Central memory CD8-positive, alpha-beta T cell (primary cell): ENCODE results near the gene XYLB.
"Not testable (repeated sequence)": the region's sequence is repeated elsewhere in the genome, so short reads cannot be mapped to it uniquely, and the experiment has no call there.

Experiments
- ATAC-seq: fragments of 150-1000 bp; cut with Tn5 transposase; replicated peaks from 2 replicates; pipeline ENCODE4 v1.10.0; 2022; ENCODE audit warnings: mild to moderate bottlenecking, moderate FRiP score, moderate number of reproducible peaks; ENCODE audit not compliant: poor library complexity, severe bottlenecking; ENCODE audit errors: extremely low read depth
- DNase-seq, 2 donors: peaks; one replicate each; pipeline ENCODE4 v3.0.0; 2021; ENCODE audit warnings: low spot score in 2 of 2
- H3K27ac Mint-ChIP-seq: one replicate; pipeline ENCODE4 v1.8.0; 2022; ENCODE audit warnings: low read depth, mild to moderate bottlenecking, moderate library complexity, mixed read lengths
- H3K27me3 Mint-ChIP-seq: one replicate; pipeline ENCODE4 v1.8.0; 2022; ENCODE audit warnings: mixed read lengths
- H3K36me3 Mint-ChIP-seq: one replicate; pipeline ENCODE4 v1.8.0; 2022; ENCODE audit warnings: mild to moderate bottlenecking, moderate library complexity, mixed read lengths; ENCODE audit not compliant: insufficient read depth
- H3K4me1 Mint-ChIP-seq: one replicate; pipeline ENCODE4 v1.8.0; 2022; ENCODE audit warnings: mixed read lengths
- H3K4me3 Mint-ChIP-seq: one replicate; pipeline ENCODE4 v1.8.0; 2022; ENCODE audit warnings: mild to moderate bottlenecking, moderate library complexity, mixed read lengths
- H3K9me3 Mint-ChIP-seq: one replicate; pipeline ENCODE4 v1.8.0; 2022; ENCODE audit warnings: mixed read lengths

XYLB gene

DNA sequence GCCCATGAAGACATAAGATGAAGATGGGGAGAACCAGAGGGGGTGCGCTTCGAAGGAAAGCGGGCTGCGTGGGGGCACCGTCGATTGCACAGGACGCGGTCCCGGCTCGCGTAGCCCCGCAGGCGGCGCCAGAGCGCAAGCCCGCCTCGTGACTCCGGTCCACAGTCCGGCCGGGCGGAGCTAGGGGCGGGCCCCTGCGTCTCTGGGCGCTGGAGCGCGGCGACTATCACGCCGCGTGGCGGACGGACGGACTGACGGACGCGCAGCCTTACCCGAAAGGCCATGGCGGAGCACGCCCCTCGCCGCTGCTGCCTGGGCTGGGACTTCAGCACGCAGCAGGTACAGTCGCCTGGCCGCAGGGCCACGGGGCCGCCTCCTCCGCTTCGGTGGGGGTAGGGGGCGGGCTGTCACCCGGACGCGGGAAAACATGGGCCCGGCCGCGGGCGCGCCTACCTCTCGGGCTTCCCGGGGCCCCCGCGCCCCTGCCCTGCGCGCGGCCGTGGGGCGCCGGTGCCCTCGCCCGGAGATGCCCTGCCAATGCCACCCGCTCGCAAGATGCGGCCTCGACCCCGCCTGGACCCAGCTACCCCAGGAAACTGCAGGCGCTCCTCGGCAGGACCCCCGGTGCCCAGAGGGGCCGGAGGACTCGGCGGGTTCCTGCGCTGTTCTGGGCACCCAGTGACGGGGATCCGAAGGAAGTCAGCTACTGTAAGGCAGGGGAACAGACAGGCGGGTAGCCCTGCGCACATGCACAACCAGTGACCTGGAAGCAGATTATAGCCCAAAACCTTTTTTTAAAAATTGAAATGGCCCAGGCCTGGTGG, at the start of gene XYLB:
TSS of gene XYLB (plus strand) at position 199 of the 824 bp plus-strand sequence. CDS start at position 283, 84 bp downstream.
- H3K4me3 Mint-ChIP-seq = peak within 1 kb of the TSS; percentile 77

DNA sequence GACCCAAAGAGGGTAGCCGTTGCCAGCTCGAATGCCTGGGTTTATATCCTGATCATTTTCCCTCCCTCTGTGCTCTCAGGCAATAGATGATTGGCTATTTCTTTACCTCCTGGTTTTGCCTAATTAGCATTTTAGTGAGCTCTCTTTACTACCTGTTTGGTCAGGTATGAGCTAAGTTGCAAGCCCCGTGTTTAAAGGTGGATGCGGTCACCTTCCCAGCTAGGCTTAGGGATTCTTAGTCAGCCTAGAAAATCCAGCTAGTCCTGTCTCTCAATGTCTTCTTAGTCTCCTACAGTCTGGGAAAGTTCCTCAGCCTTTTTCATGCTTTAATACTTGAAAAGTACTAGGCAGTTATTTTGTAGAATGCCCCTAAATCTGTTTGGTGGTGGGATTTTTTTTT, 49.5 kb upstream of the XYLB start:
- not testable (repeated sequence) for ATAC-seq, H3K27ac Mint-ChIP-seq, H3K4me1 Mint-ChIP-seq

More for the DNA sequence above, at the start of gene XYLB:
- Mint-ChIP-seq H3K36me3 (no peaks in the 10 kb centered on the region), H3K9me3 (no peaks in the 10 kb centered on the region), H3K27me3 (no peaks in the 10 kb centered on the region), H3K27ac (no peak within 1 kb of the TSS), H3K4me1 (no peaks in the 10 kb centered on the region)
- peak; percentile 44 to 59 for DNase-seq
- peak; percentile 89 for ATAC-seq

DNA sequence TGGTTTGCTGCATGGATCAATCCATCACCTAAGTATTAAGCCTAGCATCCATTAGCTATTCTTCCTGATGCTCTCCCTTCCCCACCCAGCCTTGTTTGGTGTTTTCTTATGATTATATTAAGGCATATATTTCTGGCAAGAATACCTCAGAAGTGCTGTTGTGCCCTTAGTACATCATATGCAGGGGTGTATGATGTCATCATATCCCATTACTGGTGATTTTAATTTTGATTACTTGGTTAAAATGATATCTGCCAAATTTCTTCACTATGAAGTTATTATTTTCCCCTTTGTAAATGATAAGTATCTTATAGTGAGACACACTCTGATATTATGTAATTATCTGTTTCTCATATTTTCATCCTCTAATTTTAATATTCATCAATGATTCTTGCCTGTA, 49.0 kb upstream of the XYLB start:
- ATAC-seq = no peak
- no peak overlapping the region for H3K4me3 Mint-ChIP-seq

More for the DNA sequence above, 49.5 kb upstream of the XYLB start:
- H3K9me3 Mint-ChIP-seq, H3K4me3 Mint-ChIP-seq, H3K36me3 Mint-ChIP-seq, DNase-seq: not testable (repeated sequence)
- H3K27me3 Mint-ChIP-seq = peaks cover 23% of the 10 kb centered on the region

DNA sequence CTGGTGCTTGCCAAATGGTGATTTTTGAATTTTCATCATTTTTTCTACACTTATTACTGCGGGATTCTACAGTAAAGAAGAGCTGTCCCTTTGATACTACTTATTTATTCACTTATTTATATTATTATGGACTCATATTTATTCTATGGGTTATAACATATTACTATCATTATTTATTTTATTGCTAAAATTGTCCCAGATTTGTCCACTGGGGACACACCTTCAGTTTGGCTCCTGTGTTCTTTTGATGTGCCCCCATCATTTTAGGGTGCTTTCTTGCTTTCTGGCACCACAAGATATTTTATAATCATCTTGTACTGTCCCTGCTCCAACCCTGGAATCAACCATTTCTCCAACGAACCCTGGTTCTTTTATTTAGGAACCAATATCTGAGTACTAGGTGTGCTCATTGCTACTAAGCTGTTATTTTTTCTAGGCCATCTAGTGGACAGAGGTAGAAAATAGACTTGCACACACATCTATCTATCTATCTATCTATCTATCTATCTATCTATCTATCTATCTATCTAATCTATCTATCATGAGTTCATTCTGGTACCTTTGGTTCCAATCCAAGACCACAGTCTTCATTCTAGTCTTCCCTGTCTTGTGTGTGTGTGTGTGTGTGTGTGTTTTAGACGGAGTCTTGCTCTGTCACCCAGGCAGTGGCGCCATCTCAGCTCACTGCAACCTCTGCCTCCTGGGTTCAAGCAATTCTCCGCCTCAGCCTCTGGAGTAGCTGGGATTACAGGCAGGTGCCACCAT, 48.5 kb upstream of the XYLB start:
- Mint-ChIP-seq H3K9me3 (no peaks in the 10 kb centered on the region), H3K4me1 (no peaks in the 10 kb centered on the region), H3K27ac (no peak overlapping the region), H3K27me3 (peaks cover 23% of the 10 kb centered on the region), H3K36me3 (no peaks in the 10 kb centered on the region), H3K4me3 (no peak overlapping the region)
- DNase-seq (no peak), ATAC-seq (no peak)

More for the DNA sequence above, 49.0 kb upstream of the XYLB start:
- no peak for DNase-seq
- no peaks in the 10 kb centered on the region for H3K9me3 Mint-ChIP-seq
- no peaks in the 10 kb centered on the region for H3K4me1 Mint-ChIP-seq
- no peaks in the 10 kb centered on the region for H3K36me3 Mint-ChIP-seq
- peaks cover 23% of the 10 kb centered on the region for H3K27me3 Mint-ChIP-seq
- no peak overlapping the region for H3K27ac Mint-ChIP-seq

DNA sequence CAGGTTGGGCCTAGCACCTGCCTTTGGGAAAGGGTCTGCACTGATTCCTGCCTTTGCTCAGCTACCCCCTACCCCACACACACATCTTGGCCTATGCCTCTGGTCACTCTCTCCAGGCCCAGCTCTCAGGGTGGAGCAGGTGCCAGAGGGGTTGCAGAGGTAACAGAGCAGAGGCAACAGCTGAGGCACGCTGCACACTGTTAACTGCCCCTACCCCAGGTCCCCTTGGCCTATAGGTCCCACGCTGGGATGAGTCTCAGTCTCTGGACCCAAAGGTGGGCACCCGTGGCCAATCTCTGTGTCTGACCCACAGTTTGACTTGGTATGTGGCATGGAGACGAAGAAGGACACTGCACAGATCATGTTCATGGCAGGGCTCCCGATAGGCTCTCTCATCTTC, 39.6 kb upstream of the XYLB start:
- Mint-ChIP-seq H3K36me3 (no peaks in the 10 kb centered on the region), H3K4me1 (no peaks in the 10 kb centered on the region), H3K4me3 (no peak overlapping the region), H3K27me3 (peaks cover 57% of the 10 kb centered on the region), H3K9me3 (peaks cover 6% of the 10 kb centered on the region), H3K27ac (no peak overlapping the region)
- DNase-seq = no peak
- ATAC-seq = no peak

DNA sequence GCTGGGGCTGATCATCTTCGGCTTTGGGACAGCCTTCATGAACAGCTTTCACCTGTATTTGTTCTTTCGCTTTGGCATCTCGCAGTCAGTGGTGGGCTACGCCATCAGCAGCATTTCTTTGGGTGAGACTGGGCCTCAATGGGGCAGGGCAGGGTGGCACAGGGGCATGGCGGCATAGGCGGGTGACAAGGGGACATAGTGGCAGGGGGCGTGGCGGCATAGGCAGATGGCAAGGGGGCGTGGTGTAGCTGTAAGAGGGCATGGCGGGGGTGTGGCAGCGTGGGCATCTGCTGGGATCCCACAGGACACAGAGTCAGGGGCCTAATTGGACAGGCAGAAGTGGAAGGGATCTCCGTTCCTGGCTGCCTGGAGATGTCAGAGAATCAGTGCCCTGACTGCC, 39.0 kb upstream of the XYLB start:
- Mint-ChIP-seq H3K36me3 (no peaks in the 10 kb centered on the region), H3K9me3 (peaks cover 6% of the 10 kb centered on the region), H3K27me3 (peaks cover 63% of the 10 kb centered on the region), H3K4me3 (no peak overlapping the region), H3K27ac (no peak overlapping the region), H3K4me1 (no peaks in the 10 kb centered on the region)
- no peak for ATAC-seq
- DNase-seq = no peak

DNA sequence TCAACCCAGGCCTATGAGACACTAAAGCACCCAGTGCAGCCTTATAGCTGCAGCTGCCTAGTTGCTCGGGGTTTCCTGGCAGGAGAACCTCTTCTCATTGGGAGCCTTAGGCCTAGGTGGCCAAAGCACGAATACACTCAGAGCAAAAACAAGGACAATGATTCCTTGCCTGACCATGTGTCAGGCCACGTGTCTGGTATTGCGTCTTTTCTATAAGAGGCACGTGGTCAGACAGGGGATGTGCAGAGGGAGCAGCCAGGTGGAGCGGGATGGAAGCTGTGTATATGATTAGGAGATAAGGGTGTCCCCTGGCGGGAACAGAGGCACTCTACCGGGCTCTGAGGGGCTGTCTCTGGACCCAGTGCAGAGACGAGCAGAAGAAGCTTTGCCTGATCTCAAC, 38.1 kb upstream of the XYLB start:
- Mint-ChIP-seq H3K4me3 (no peak overlapping the region), H3K4me1 (no peaks in the 10 kb centered on the region), H3K27me3 (peaks cover 68% of the 10 kb centered on the region), H3K36me3 (no peaks in the 10 kb centered on the region), H3K27ac (no peak overlapping the region), H3K9me3 (peaks cover 6% of the 10 kb centered on the region)
- DNase-seq (no peak), ATAC-seq (no peak)

DNA sequence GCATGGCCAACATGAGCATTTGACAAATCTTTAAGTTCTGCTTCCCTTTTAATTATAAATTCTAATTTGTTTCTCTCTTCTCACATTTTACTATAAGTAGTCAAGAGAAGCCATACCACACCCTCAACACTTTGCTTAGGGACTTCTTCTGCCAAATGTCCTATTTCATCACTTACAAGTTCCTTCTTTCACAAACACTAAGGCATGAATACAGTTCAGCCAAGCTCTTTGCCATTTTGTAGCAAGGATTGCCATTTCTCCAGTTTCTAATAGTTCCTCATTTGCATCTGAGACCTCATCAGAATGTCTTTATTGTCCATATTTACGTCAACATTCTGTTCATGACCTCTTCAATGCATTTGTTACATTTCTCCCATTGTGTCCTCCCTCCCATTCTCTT, 35.1 kb upstream of the XYLB start:
- Mint-ChIP-seq H3K36me3 (no peaks in the 10 kb centered on the region), H3K4me1 (no peaks in the 10 kb centered on the region), H3K9me3 (no peaks in the 10 kb centered on the region), H3K4me3 (no peak overlapping the region), H3K27me3 (peaks cover 43% of the 10 kb centered on the region), H3K27ac (no peak overlapping the region)
- no peak for ATAC-seq
- no peak for DNase-seq

DNA sequence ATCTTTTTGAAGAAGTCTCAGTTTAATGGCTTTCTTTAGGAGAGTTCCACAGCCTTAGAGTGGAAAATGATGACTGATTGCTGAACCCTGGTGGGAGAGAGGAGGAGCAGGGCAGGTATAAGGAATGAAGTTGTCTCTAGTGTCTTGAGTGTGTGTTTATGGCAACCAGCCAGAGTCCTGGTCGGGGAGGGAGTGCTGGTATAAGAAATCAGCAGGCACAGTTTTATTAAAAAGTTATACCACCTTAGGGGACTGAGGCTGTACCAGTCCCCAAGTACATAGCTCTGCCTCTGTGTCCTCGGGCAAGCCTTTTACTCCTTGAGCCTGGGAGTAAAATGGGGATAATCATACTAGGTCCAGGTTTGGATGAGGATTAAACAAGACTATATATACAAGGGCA, 34.6 kb upstream of the XYLB start:
- no peaks in the 10 kb centered on the region for H3K36me3 Mint-ChIP-seq
- H3K27me3 Mint-ChIP-seq = peaks cover 43% of the 10 kb centered on the region
- no peak for ATAC-seq
- H3K4me1 Mint-ChIP-seq = no peaks in the 10 kb centered on the region
- H3K4me3 Mint-ChIP-seq = no peak overlapping the region
- no peak overlapping the region for H3K27ac Mint-ChIP-seq
- no peaks in the 10 kb centered on the region for H3K9me3 Mint-ChIP-seq
- DNase-seq = no peak

DNA sequence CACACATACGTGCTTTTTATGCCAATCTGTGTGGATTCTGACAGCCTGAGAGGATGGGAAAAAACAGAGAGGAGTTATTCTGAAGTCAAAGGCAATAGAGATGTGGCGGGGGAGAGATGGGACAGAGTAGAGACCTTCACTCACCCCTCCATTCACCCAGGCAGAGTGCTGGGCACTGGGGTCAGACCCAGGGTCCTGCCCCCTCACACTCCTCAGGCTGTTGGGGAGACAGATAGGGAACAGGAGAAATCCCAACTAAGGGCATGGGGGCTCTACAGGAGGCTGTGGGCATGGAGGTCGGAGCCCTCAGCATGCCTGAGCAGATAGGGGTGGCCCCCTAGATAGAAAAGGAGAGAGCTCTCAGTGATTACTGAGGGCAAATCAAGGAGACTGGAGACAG, 34.2 kb upstream of the XYLB start:
- Mint-ChIP-seq H3K9me3 (no peaks in the 10 kb centered on the region), H3K4me3 (no peak overlapping the region), H3K4me1 (no peaks in the 10 kb centered on the region), H3K27ac (peak overlapping the region; percentile 27), H3K27me3 (peaks cover 41% of the 10 kb centered on the region), H3K36me3 (no peaks in the 10 kb centered on the region)
- no peak for DNase-seq
- no peak for ATAC-seq

DNA sequence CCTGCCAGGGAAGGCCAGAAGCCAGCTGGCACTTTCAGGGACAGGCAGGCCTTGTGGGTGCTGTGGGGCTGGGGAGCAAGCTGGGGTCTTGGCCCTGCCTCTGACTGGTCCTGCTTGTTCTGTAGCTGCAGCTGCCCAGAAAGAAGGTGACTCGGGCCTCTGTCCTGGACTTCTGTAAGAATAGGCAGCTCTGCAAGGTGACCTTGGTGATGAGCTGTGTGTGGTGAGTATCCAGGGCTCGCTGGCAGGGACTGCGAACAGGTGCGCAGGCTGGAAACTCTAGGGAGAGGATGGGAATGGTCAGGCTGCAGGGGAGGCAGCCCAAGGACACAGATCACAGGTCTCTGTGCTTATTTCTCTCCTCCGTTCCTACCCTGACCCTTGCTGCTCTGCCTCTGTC, 33.3 kb upstream of the XYLB start:
- ATAC-seq (no peak), DNase-seq (no peak)
- Mint-ChIP-seq H3K27ac (no peak overlapping the region), H3K9me3 (no peaks in the 10 kb centered on the region), H3K4me3 (no peak overlapping the region), H3K4me1 (no peaks in the 10 kb centered on the region), H3K36me3 (no peaks in the 10 kb centered on the region), H3K27me3 (peaks cover 32% of the 10 kb centered on the region)

DNA sequence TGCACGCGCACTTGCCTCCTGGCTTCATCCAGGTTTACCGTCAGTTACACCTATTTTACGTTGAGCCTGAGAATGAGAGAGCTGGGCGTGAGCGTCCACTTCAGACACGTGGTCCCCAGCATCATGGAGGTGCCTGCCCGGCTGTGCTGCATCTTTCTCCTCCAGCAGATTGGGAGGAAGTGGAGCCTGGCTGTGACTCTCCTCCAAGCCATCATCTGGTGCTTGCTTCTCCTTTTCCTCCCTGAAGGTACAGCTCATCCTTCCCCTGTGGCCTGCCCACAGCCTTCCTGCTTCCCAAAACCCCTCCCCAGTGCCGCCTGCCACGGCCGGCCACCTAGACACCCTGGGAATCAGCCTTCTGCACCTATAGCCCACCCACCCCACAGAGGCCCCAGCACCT, 32.9 kb upstream of the XYLB start:
- Mint-ChIP-seq H3K36me3 (no peaks in the 10 kb centered on the region), H3K9me3 (no peaks in the 10 kb centered on the region), H3K27me3 (peaks cover 27% of the 10 kb centered on the region), H3K4me1 (no peaks in the 10 kb centered on the region), H3K27ac (no peak overlapping the region), H3K4me3 (no peak overlapping the region)
- ATAC-seq = no peak
- DNase-seq = no peak
